HG03354 (cell line): ENCODE results near the gene MTPN.

ENCODE experiments used
- ATAC-seq: cut with Tn5 transposase; IDR thresholded peaks from one replicate; pipeline ENCODE4 v1.9.1; 2021; ENCODE audit warnings: mild to moderate bottlenecking; ENCODE audit not compliant: unreplicated experiment, poor library complexity, severe bottlenecking

MTPN gene

GRCh38 chr7:135933509-135934188, 43.5 kb downstream of the MTPN start:
- no peak for ATAC-seq

- no peak for ATAC-seq
Measured at GRCh38 chr7:135932131-135932530, 45.0 kb downstream of the MTPN start.

GRCh38 chr7:135930565-135931461, 46.3 kb downstream of the MTPN start:
- no peak for ATAC-seq

- ATAC-seq: no peak
Measured at GRCh38 chr7:135929722-135930141, 47.4 kb downstream of the MTPN start.

GRCh38 chr7:135929249-135929648, 47.9 kb downstream of the MTPN start:
- ATAC-seq: no peak

DNA sequence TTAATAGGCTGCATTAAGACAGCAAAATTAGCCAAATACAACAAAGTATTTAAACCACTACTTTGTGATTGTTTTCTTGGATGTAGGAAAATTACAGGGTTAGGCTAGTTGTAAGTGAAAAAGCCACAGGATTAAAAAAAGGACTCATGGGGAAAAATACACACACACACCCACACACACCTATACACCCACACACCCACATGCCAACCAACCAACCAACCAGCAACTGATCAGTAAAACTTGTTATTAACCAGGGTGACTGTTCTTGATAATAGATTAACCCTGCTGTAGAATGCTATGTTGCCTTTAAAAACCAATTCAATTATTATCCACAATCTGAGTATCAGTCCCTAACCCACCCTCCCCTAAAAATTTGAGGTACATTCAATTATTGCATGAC, 49.0 kb downstream of the MTPN start:
- no peak for ATAC-seq

DNA sequence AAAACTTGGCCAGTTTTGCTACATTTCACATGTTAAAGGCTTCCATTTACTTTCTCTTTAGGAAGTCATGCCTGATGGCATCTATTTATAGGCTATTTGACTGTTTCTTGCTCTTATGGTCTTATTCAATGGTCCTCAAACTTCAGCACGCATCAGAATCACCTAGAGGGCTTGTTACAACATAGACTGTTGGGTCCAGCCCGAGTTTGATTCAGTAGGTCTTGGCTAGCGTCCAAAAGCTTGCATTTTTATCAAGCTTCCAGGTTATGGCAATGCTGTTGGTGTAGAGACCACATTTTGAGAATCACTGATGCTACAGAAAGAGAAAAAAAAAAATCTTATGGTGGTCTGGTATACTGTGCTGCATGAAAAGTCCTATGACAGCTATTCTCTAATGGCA, 51.9 kb downstream of the MTPN start:
- ATAC-seq: no peak

GRCh38 chr7:135924302-135924701, 52.9 kb downstream of the MTPN start:
- ATAC-seq: no peak

DNA sequence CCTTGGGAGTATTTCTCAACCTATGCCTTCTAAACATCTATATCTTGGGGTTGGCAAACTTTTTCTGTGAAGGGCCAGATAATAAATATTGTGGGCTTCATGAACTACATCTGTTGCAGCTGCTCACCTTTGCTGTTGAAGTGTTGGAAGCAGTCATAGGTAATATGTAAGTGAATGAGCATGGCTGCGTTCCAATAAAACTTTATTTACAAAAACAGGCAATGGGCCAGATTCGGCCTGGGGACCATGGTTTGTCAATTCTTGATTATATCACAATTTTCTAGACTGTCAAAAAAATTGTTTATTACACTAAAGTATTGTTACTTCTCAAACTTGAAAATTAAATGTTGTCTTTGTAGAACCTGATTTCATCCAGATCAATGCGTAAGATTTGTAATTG, 54.9 kb downstream of the MTPN start:
- no peak for ATAC-seq

DNA sequence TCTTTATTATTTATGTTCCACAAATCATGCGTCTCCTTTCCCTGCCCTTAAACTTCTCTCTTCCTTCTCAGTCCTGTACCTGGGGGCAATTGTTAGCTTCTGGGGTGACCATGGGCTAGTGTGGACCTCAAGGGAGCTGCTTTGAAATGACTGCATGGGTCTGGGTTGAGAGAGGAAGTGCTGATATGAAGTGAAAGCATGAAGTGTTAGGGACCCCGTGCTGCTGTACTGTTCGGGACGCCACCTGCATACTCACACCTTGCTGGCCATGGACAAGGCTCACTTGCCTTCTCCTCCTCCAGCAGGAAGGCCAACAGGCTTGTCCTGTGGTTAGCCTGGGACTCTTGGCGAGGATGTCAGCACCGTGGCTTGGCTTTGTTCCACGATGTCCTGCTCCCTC, 56.7 kb downstream of the MTPN start:
- no peak for ATAC-seq

DNA sequence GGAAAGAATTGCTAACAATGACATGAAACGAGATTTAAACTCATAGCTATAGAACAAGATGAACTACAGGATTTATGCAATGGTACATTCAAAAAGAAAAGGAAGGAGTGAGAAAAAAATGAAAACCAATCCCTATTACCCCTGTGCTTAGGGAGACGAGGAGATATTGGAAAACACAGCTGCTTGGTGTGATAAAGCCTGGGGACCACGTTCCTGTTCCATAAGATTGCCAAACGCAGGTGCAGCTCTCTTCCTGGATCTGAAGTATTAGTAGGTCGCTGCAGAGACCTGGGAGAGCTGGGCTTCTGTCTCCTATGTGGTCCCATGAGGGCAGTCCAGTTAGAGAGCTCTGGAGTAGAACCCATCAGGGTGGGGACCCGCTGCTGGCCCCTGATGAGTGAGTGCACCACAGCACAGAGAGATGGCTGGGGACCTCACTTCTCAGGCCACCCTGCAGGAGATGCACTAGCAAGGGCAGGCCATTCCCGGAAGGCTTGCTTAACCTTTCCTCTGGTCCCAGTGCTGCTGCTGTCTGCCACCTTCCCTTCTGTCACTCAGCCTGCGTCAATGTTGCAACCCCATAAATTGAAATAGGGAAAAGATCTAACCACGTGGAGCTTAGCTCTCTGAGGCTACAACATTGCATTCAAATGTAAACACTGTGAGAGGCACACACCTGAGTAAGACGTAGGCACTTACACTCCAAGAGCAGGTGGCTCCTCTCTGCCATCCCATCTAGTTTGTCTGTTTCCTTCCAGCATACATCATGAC, 57.9 kb downstream of the MTPN start:
- ATAC-seq: no peak

DNA sequence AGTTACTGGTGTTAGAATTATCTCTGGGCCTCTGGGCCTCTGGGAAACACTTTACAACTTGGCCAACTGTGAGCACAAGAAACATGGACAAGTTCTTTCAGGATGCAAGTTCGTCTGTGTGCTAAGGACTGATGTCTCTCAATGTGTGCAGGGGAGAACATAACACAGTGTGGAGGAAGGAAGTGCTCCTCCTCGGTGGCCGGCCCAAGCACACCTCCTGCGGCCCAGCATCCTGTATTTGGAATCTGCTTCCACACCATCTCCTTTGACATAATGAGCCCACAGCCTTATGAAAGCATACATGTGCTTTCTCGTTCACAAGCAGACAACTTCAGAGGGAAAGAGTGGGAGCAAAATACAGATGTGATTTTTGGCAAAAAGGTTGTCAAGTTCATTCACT, 59.0 kb downstream of the MTPN start:
- no peak for ATAC-seq

DNA sequence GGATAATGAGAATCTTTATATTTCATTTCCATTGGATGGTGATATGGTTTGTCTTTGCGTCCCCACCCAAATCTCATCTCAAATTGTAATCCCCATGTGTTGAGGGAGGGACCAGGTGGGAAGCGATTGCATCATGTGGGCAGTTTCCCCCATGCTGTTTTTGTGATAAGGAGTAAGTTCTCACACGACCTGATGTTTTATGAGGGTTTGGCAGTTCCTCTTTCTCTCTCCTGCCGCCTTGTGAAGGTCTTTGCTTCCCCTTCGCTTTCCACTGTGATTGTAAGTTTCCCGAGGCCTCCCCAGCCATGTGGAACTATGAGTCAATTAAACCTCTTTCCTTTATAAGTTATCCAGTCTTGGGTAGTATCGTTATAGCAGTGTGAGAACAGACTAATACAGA, 59.4 kb downstream of the MTPN start:
- ATAC-seq: no peak

- no peak for ATAC-seq
Measured at GRCh38 chr7:135914346-135914745, 62.8 kb downstream of the MTPN start.

DNA sequence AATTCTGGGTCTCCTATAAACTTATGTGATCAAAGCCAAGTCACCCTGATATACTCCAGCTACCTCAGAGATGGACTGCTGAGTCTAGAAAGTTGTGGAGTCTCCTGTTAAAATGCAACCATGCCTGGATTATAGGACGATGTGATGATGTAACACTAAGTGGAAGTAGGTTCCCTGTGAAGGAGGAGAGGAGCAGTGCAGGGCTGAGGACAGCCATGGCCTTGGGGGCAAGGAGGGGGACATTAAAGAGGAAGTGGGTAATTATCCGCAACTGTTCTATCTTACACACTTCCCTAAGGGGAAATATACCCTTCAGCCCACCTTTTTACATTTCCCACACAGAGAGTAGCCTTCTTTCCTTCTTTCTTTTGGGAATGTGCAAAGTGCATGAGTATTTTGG, 63.8 kb downstream of the MTPN start:
- ATAC-seq: no peak

- ATAC-seq: no peak
Measured at GRCh38 chr7:135911099-135911498, 66.1 kb downstream of the MTPN start.

DNA sequence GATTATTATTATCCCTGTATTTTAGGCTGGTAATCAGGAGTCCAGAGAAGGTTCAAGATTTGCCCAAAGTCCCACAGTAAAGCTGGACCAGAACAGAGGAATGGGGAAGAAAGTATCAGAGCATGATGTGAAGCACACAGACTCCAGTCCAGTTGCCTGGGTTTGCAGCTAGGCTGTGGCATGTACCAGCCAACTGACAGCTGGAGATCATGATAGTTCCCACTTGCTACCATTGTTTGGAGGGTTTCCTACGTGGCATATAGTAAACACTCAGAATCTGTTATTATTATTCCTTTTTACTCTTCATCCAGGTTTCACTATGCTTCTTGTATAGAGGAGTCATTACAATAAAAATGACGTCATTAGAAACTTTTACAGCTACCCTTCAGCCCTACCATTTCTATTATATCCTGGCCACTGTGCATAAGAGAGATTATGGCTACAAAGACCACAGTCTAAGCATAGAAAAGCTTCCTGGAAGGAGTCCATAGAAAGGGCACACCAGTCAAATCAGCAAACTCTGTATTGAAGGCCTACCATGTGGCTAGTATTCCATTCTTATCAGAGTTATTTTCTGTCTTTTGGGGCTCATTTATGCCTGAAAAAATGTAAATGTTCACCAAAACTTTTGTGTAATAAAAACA, 66.6 kb downstream of the MTPN start:
- no peak for ATAC-seq

GRCh38 chr7:135905858-135906257, 71.3 kb downstream of the MTPN start:
- ATAC-seq: no peak

DNA sequence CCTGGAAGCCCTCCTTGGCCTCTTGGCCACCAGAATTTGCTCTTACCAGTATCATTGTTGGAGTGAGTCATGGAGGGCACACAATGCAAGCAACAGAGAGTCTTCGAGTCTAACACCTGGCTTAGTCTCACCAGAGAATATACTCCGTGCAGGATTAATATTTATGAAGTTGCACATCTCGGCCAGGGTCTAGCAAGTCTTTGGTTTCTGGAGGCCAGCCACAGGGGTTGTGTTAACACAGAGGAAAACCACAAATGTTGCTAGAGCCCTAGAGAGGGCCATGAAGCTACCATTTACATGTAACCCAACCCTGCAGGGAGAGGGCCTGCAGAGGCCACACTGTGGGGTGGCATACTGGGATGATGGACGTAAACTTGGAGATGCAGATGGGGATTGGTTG, 71.8 kb downstream of the MTPN start:
- no peak for ATAC-seq

DNA sequence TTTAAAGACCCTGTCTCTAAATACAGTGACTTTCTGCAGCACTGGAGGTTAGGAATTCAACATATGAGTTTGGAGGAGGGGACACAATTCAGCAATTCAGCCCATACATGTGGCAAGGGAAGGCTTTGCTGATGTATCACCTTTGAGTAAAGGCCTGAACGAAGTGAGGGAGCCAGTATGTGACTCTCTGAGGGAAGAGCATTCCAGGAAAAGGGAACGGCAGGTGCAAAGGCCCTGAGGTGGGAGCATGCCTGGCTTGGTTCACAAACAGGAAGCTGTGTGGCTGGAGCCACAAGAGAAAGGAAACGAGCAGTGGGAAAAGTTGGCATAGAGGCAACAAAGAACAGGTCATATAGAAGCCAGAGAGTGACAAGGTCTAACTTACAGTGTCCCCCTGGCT, 72.9 kb downstream of the MTPN start:
- ATAC-seq: no peak
